ENCODE data around the gene TMEM266. TPM values are rescaled to one million over a fixed set of nuclear protein-coding genes. Genes with fewer than 3 reads are reported as not detected.

Gene TMEM266
- total RNA-seq, 4 donors from 2014 or later = 0.17 to 0.40 TPM; not detected in 2

GRCh38 chr15:76215634-76216033, 155.8 kb downstream of the TMEM266 start:
- Histone ChIP-seq H3K27ac (replicated peaks in 1 of 4) (no peak overlapping the region), H3K36me3 (peaks cover 13 to 65% (median 55%) of the 10 kb centered on the region in 4 donors), H3K9me3 (no peaks in the 10 kb centered on the region), H3K4me3 (no peak overlapping the region), H3K4me1 (peaks cover 0 to 14% (median 11%) of the 10 kb centered on the region in 4 donors), H3K27me3 (no peaks in the 10 kb centered on the region)
- peak; percentile 86 for DNase-seq (ENCODE audit: extremely low spot score)
- intact Hi-C loops (cut with DNase I) = no loop called here
- no peak for TF ChIP-seq POLR2AphosphoS5 (IDR thresholded peaks at IDR 0.05)
- TF ChIP-seq CTCF (IDR thresholded peaks at IDR 0.05) = no peak
- no peak for TF ChIP-seq POLR2A (IDR thresholded peaks at IDR 0.05; ENCODE audit: low read depth)
- no peak for TF ChIP-seq EP300 (IDR thresholded peaks at IDR 0.05)
- 73% methylated on average over 1 of the region's 1 CpG for WGBS

- 75% methylated on average over 7 of the region's 7 CpGs for WGBS
These were observed 157.5 kb downstream of the TMEM266 start for GRCh38 chr15:76217029-76217881.

GRCh38 chr15:76217882-76218217, 158.1 kb downstream of the TMEM266 start:
- intact Hi-C loops (cut with DNase I) = no loop called here
- DNase-seq (ENCODE audit: extremely low spot score) = no peak
- no peak overlapping the region for H3K27ac ChIP-seq (replicated peaks in 1 of 4)
- no peak overlapping the region for H3K4me3 ChIP-seq
- WGBS = 91% methylated on average over 5 of the region's 5 CpGs
- peaks cover 0 to 49% (median 37%) of the 10 kb centered on the region in 4 donors for H3K36me3 ChIP-seq
- TF ChIP-seq POLR2AphosphoS5 (IDR thresholded peaks at IDR 0.05) (no peak), EP300 (IDR thresholded peaks at IDR 0.05) (no peak), POLR2A (IDR thresholded peaks at IDR 0.05; ENCODE audit: low read depth) (no peak), CTCF (IDR thresholded peaks at IDR 0.05) (no peak)
- peaks cover 0 to 14% (median 11%) of the 10 kb centered on the region in 4 donors for H3K4me1 ChIP-seq
- no peaks in the 10 kb centered on the region for H3K9me3 ChIP-seq
- no peaks in the 10 kb centered on the region for H3K27me3 ChIP-seq

More at GRCh38 chr15:76217029-76217881, 157.5 kb downstream of the TMEM266 start:
- DNase-seq (ENCODE audit: extremely low spot score) = peak; percentile 60
- no peak overlapping the region for H3K4me3 ChIP-seq
- intact Hi-C loops (cut with DNase I) = no loop called here
- H3K27ac ChIP-seq (replicated peaks in 1 of 4) = no peak overlapping the region
- TF ChIP-seq POLR2AphosphoS5 (IDR thresholded peaks at IDR 0.05) (no peak), EP300 (IDR thresholded peaks at IDR 0.05) (no peak), CTCF (IDR thresholded peaks at IDR 0.05) (no peak), POLR2A (IDR thresholded peaks at IDR 0.05; ENCODE audit: low read depth) (no peak)
- H3K4me1 ChIP-seq = peaks cover 0 to 14% (median 11%) of the 10 kb centered on the region in 4 donors
- no peaks in the 10 kb centered on the region for H3K27me3 ChIP-seq
- H3K9me3 ChIP-seq = no peaks in the 10 kb centered on the region
- peaks cover 0 to 49% (median 42%) of the 10 kb centered on the region in 4 donors for H3K36me3 ChIP-seq

GRCh38 chr15:76221085-76221767, 161.4 kb downstream of the TMEM266 start:
- Histone ChIP-seq H3K36me3 (peaks cover 16 to 51% (median 31%) of the 10 kb centered on the region in 4 donors), H3K4me1 (peaks cover 0 to 14% (median 11%) of the 10 kb centered on the region in 4 donors), H3K9me3 (no peaks in the 10 kb centered on the region), H3K27me3 (no peaks in the 10 kb centered on the region), H3K27ac (replicated peaks in 1 of 4) (no peak overlapping the region), H3K4me3 (no peak overlapping the region)
- TF ChIP-seq EP300 (IDR thresholded peaks at IDR 0.05) = no peak
- TF ChIP-seq POLR2A (IDR thresholded peaks at IDR 0.05; ENCODE audit: low read depth) = no peak
- TF ChIP-seq POLR2AphosphoS5 (IDR thresholded peaks at IDR 0.05) = no peak
- TF ChIP-seq CTCF (IDR thresholded peaks at IDR 0.05) = no peak
- intact Hi-C loops (cut with DNase I) = no loop called here
- DNase-seq (ENCODE audit: extremely low spot score) = no peak
- WGBS = 100% methylated on average over 1 of the region's 1 CpG
